SK-N-SH treated with all-trans-retinoic acid at 6 μM for 48 hours (cell line): ENCODE results near the gene IGF1R.

ENCODE experiments used
- ATAC-seq: fragments of 200-7000 bp; cut with Tn5 transposase; 3 replicates; pipeline ENCODE4 v1.9.1; 2020; ENCODE audit warnings: mild to moderate bottlenecking, moderate library complexity
- BACH2 ChIP-seq: fragments of 250-450 bp; sonication (Bioruptor Pico); IDR thresholded peaks from 2 replicates; pipeline ENCODE4 v1.9.0; 2021; ENCODE audit warnings: mild to moderate bottlenecking, borderline replicate concordance
- CSDC2 ChIP-seq: fragments of 250-450 bp; sonication (Bioruptor Pico); IDR thresholded peaks from 2 replicates; pipeline ENCODE4 v1.5.0; 2020; ENCODE audit warnings: mild to moderate bottlenecking, moderate library complexity
- GLIS3 ChIP-seq: fragments of 250-450 bp; sonication (Bioruptor Pico); IDR thresholded peaks from 2 replicates; pipeline ENCODE4 v1.5.0; 2020; ENCODE audit warnings: mild to moderate bottlenecking, moderate library complexity
- ISL1 ChIP-seq: fragments of 250-450 bp; sonication (Bioruptor Pico); IDR thresholded peaks from 2 replicates; pipeline ENCODE4 v2.1.2; 2022; ENCODE audit warnings: mild to moderate bottlenecking, moderate library complexity
- OSR1 ChIP-seq: fragments of 250-450 bp; sonication (Bioruptor Pico); IDR thresholded peaks from 2 replicates; pipeline ENCODE4 v1.8.0; 2022; ENCODE audit warnings: moderate library complexity, mild to moderate bottlenecking, inconsistent platforms
- PPARA ChIP-seq: fragments of 250-450 bp; sonication (Bioruptor Pico); IDR thresholded peaks from 2 replicates; pipeline ENCODE4 v1.5.0; 2020; ENCODE audit warnings: mild to moderate bottlenecking, borderline replicate concordance
- RARB ChIP-seq: fragments of 250-450 bp; sonication (Bioruptor Pico); IDR thresholded peaks from 2 replicates; pipeline ENCODE4 v1.8.0; 2021; ENCODE audit warnings: mild to moderate bottlenecking, moderate library complexity
- SNAI2 ChIP-seq: fragments of 250-450 bp; sonication (Bioruptor Pico); IDR thresholded peaks from 2 replicates; pipeline ENCODE4 v1.5.0; 2020; ENCODE audit warnings: mild to moderate bottlenecking, moderate library complexity
- TOX ChIP-seq: fragments of 250-450 bp; sonication (Bioruptor Pico); IDR thresholded peaks from 2 replicates; pipeline ENCODE4 v1.8.0; 2021; ENCODE audit warnings: mild to moderate bottlenecking, moderate library complexity, borderline replicate concordance
- ZC3H10 ChIP-seq: fragments of 250-450 bp; sonication (Bioruptor Pico); IDR thresholded peaks from 2 replicates; pipeline ENCODE4 v1.5.1; 2021; ENCODE audit warnings: mild to moderate bottlenecking, moderate library complexity
- ZFP3 ChIP-seq: fragments of 250-450 bp; sonication (Bioruptor Pico); IDR thresholded peaks from 2 replicates; pipeline ENCODE4 v1.5.0; 2020; ENCODE audit warnings: mild to moderate bottlenecking, moderate library complexity
- ZFP30 ChIP-seq: fragments of 450-650 bp; formaldehyde crosslinking; IDR thresholded peaks from 2 replicates; pipeline ENCODE4 v1.5.0; 2022; ENCODE audit warnings: mild to moderate bottlenecking, moderate library complexity
- ZNF565 ChIP-seq: fragments of 450-650 bp; formaldehyde crosslinking; conservative IDR thresholded peaks from 2 replicates; pipeline ENCODE4 v1.5.0; 2020; ENCODE audit warnings: low read depth, mild to moderate bottlenecking, moderate library complexity
- ZNF70 ChIP-seq: fragments of 450-650 bp; formaldehyde crosslinking; IDR thresholded peaks from 2 replicates; pipeline ENCODE4 v1.5.0; 2020; ENCODE audit warnings: mild to moderate bottlenecking, moderate library complexity
- ZNF8 ChIP-seq: fragments of 450-650 bp; formaldehyde crosslinking; IDR thresholded peaks from 2 replicates; pipeline ENCODE4 v1.5.0; 2020; ENCODE audit warnings: mild to moderate bottlenecking, moderate library complexity
- TF ChIP-seq, protein P1 (sequence below): fragments of 250-450 bp; sonication (Bioruptor Pico); IDR thresholded peaks from 2 replicates; pipeline ENCODE4 v1.5.0; 2020; ENCODE audit warnings: mild to moderate bottlenecking, moderate library complexity
- TF ChIP-seq, protein P2 (sequence below): fragments of 250-450 bp; sonication (Bioruptor Pico); IDR thresholded peaks from 2 replicates; pipeline ENCODE4 v1.5.1; 2021; ENCODE audit warnings: mild to moderate bottlenecking, moderate library complexity
- TF ChIP-seq, protein P3 (sequence below): fragments of 250-450 bp; sonication (Bioruptor Pico); IDR thresholded peaks from 2 replicates; pipeline ENCODE4 v1.8.0; 2021; ENCODE audit warnings: low read depth, mild to moderate bottlenecking, moderate library complexity, borderline replicate concordance
- TF ChIP-seq, protein P4 (sequence below): fragments of 250-450 bp; sonication (Bioruptor Pico); IDR thresholded peaks from 2 replicates; pipeline ENCODE4 v1.8.0; 2020; ENCODE audit warnings: mild to moderate bottlenecking, moderate library complexity, borderline replicate concordance
- TF ChIP-seq, protein P5 (sequence below): fragments of 250-450 bp; sonication (Bioruptor Pico); IDR thresholded peaks from 2 replicates; pipeline ENCODE4 v1.5.1; 2020; ENCODE audit warnings: low read depth, mild to moderate bottlenecking, moderate library complexity

Gene IGF1R

DNA sequence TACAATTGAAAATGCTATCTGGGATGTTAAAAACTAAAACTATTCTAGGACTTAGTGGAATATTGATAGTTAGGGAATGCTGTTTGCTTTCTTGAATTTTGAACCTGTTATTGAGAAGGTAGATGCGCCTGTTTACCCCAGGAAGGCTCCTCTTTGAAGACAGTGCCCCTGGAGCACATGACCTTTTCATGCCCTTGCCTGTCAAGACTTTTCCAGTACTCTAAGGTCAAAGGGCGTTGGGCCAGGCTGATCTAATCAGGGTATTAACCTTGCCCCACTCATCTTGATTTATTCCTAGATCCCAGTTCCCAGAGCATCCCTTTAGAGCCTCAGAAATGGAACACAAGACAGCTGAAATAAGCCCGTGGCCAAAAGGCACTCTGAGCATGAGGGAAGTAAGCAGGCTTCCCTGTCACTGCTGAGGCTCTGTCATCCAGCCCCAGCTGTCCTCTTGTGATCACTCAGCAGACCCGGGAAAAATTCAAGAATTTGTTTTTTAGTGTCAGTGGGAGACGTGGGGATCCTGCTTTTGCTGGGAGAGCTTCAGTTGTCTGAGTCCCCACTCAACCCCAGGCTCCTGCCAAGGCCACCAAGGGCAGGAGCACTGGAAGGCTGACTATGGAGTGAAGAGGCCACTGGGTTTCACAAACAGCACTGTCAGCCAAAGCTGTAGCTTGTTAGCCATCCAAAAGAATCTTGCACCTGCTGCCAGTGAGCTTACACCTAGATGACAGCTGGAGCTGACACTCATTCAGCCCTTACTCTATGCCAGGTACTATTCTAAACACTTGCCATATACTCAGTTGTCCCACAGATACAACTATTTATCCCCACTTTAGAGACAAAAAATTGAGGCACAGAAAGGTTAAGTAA lies 190.3 kb downstream of the IGF1R start (continued):
- TF ChIP-seq, protein P1, sequence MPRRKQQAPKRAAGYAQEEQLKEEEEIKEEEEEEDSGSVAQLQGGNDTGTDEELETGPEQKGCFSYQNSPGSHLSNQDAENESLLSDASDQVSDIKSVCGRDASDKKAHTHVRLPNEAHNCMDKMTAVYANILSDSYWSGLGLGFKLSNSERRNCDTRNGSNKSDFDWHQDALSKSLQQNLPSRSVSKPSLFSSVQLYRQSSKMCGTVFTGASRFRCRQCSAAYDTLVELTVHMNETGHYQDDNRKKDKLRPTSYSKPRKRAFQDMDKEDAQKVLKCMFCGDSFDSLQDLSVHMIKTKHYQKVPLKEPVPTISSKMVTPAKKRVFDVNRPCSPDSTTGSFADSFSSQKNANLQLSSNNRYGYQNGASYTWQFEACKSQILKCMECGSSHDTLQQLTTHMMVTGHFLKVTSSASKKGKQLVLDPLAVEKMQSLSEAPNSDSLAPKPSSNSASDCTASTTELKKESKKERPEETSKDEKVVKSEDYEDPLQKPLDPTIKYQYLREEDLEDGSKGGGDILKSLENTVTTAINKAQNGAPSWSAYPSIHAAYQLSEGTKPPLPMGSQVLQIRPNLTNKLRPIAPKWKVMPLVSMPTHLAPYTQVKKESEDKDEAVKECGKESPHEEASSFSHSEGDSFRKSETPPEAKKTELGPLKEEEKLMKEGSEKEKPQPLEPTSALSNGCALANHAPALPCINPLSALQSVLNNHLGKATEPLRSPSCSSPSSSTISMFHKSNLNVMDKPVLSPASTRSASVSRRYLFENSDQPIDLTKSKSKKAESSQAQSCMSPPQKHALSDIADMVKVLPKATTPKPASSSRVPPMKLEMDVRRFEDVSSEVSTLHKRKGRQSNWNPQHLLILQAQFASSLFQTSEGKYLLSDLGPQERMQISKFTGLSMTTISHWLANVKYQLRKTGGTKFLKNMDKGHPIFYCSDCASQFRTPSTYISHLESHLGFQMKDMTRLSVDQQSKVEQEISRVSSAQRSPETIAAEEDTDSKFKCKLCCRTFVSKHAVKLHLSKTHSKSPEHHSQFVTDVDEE, result no peak
- TF ChIP-seq, protein P2, sequence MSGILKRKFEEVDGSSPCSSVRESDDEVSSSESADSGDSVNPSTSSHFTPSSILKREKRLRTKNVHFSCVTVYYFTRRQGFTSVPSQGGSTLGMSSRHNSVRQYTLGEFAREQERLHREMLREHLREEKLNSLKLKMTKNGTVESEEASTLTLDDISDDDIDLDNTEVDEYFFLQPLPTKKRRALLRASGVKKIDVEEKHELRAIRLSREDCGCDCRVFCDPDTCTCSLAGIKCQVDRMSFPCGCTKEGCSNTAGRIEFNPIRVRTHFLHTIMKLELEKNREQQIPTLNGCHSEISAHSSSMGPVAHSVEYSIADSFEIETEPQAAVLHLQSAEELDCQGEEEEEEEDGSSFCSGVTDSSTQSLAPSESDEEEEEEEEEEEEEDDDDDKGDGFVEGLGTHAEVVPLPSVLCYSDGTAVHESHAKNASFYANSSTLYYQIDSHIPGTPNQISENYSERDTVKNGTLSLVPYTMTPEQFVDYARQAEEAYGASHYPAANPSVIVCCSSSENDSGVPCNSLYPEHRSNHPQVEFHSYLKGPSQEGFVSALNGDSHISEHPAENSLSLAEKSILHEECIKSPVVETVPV (CRISPR knock-in tag), result no peak
- no peak for TF ChIP-seq SNAI2 (CRISPR knock-in tag)
- TF ChIP-seq ZFP30 (CRISPR knock-in tag), result no peak
- TF ChIP-seq RARB (CRISPR knock-in tag), result no peak
- TF ChIP-seq ZNF8 (CRISPR knock-in tag), result no peak
- TF ChIP-seq, all 23 proteins: peak for 0

DNA sequence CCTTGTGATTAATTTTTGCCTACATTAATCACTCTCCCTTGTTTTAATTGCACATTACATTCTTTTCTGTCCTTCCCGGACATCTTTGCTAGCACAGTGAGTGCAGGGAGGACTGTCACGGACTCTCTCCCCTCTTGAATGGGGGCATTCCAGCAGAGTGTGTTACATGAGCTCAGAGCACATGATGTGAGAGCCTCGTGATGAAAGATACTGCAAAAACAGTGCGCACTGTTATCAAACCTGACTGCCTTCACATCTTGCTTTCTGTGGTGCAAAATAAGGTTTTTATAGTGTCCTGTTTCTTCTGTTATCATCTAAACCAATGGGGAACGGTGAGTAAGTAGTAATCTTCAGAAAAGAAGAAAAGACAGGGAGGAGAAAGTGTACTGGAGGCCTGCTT lies 191.7 kb downstream of the IGF1R start:
- TF ChIP-seq ZFP30 (CRISPR knock-in tag) (no peak), SNAI2 (CRISPR knock-in tag) (no peak), ZNF565 (CRISPR knock-in tag) (no peak), ZC3H10 (CRISPR knock-in tag) (no peak), GLIS3 (CRISPR knock-in tag) (no peak), OSR1 (no peak), PPARA (no peak), RARB (CRISPR knock-in tag) (no peak), ZFP3 (CRISPR knock-in tag) (no peak), TOX (no peak), CSDC2 (CRISPR knock-in tag) (no peak), ZNF8 (CRISPR knock-in tag) (no peak), ZNF70 (no peak), ISL1 (CRISPR knock-in tag) (no peak), BACH2 (no peak)
- TF ChIP-seq, protein P3, sequence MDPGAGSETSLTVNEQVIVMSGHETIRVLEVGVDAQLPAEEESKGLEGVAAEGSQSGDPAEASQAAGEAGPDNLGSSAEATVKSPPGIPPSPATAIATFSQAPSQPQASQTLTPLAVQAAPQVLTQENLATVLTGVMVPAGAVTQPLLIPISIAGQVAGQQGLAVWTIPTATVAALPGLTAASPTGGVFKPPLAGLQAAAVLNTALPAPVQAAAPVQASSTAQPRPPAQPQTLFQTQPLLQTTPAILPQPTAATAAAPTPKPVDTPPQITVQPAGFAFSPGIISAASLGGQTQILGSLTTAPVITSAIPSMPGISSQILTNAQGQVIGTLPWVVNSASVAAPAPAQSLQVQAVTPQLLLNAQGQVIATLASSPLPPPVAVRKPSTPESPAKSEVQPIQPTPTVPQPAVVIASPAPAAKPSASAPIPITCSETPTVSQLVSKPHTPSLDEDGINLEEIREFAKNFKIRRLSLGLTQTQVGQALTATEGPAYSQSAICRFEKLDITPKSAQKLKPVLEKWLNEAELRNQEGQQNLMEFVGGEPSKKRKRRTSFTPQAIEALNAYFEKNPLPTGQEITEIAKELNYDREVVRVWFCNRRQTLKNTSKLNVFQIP (CRISPR knock-in tag), result no peak
- TF ChIP-seq, protein P4, sequence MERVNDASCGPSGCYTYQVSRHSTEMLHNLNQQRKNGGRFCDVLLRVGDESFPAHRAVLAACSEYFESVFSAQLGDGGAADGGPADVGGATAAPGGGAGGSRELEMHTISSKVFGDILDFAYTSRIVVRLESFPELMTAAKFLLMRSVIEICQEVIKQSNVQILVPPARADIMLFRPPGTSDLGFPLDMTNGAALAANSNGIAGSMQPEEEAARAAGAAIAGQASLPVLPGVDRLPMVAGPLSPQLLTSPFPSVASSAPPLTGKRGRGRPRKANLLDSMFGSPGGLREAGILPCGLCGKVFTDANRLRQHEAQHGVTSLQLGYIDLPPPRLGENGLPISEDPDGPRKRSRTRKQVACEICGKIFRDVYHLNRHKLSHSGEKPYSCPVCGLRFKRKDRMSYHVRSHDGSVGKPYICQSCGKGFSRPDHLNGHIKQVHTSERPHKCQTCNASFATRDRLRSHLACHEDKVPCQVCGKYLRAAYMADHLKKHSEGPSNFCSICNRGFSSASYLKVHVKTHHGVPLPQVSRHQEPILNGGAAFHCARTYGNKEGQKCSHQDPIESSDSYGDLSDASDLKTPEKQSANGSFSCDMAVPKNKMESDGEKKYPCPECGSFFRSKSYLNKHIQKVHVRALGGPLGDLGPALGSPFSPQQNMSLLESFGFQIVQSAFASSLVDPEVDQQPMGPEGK, result no peak

DNA sequence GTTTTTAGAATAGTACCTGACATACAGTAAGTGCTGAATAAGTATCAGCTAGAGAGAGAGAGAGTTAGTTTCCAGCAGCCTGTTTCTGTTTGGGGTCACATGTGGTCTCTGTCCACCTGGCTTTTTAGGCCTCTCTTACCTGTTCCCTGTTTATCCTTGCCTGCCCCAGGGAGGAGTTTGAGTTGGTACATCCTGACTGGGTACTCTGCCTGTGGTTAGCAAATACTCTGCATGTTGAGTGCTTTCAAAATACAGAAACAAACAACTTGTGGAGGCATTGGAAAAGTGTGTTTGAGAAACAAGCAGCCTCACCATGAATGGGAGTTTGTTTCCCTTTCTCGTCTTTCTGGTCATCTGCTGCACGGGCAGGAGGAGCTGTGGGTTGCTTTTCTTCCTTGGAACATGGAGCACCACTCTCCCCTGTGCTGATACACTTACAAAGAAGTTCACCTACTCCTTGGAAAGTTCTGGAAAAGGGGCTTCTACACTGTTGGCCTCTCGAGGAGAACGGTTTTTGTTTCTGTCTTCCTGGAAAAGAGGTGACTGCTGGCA lies 193.2 kb downstream of the IGF1R start:
- TF ChIP-seq, protein P3 (CRISPR knock-in tag), result no peak
- no peak for TF ChIP-seq PPARA
- TF ChIP-seq ZNF70, result no peak
- no peak for TF ChIP-seq ZNF8 (CRISPR knock-in tag)
- TF ChIP-seq, protein P4, result no peak
- no peak for TF ChIP-seq ISL1 (CRISPR knock-in tag)
- TF ChIP-seq SNAI2 (CRISPR knock-in tag), result no peak
- TF ChIP-seq, protein P5, sequence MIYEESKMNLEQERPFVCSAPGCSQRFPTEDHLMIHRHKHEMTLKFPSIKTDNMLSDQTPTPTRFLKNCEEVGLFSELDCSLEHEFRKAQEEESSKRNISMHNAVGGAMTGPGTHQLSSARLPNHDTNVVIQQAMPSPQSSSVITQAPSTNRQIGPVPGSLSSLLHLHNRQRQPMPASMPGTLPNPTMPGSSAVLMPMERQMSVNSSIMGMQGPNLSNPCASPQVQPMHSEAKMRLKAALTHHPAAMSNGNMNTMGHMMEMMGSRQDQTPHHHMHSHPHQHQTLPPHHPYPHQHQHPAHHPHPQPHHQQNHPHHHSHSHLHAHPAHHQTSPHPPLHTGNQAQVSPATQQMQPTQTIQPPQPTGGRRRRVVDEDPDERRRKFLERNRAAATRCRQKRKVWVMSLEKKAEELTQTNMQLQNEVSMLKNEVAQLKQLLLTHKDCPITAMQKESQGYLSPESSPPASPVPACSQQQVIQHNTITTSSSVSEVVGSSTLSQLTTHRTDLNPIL (CRISPR knock-in tag), result no peak

More for the DNA sequence above, 191.7 kb downstream of the IGF1R start:
- no peak for ATAC-seq

More for the DNA sequence above, 193.2 kb downstream of the IGF1R start:
- no peak for ATAC-seq
